HPDE6-E6E7 (cell line): ENCODE measurements around the gene CTAG2.
"Not testable (repeated sequence)": the region's sequence is repeated elsewhere in the genome, so short reads cannot be mapped to it uniquely, and the experiment has no call there.

Experiments used
- DNase-seq: peaks from one replicate; pipeline ENCODE4 v3.0.0; 2011; ENCODE audit warnings: missing footprints; ENCODE audit errors: extremely low spot score

CTAG2 gene

GRCh38 chrX:154648931-154649330, 4.4 kb downstream of the CTAG2 start:
- DNase-seq, result no peak

- DNase-seq, result not testable (repeated sequence)
These were observed 7.5 kb downstream of the CTAG2 start for GRCh38 chrX:154645745-154646378.

DNA sequence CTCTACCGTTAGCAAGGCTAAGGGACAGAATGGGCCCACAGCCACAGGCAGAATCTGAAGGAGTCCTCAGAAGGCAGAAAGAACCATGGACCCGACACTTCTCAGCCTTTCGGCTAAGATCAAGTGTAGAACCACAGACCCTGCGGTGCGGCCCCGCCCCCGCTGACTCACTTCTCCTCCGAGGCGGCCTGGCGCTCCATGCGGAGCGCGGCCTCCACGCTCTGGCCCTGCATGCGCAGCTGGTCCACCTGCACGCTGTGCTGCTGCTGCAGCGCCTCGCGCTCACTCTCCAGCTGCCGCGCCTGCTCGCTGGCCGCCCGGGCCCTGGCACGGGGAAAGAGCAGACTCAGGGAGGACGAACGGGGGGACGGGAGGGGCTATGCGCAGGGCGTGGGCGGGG, 9.7 kb downstream of the CTAG2 start:
- DNase-seq, result not testable (repeated sequence)

GRCh38 chrX:154641740-154642139, 11.6 kb downstream of the CTAG2 start:
- not testable (repeated sequence) for DNase-seq

DNA sequence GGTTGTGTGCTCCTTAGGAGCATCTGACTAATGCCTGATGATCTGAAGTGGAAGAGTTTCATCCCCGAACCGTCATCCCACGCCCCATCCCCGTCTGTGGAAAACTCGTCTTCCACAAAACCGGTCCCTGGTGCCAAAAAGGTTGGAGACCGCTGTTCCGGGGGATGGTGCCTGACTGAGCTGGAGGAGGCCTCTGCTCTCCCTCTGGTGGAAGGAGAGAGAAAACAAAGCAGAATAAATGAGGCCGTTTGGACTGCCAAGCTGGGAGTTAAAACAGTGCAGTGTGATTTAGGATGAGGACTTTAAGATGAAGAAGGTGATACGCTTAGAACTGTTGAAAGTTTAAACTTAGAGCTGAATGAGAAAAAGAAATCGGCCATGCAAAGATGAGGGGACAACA, 19.7 kb downstream of the CTAG2 start:
- DNase-seq, result not testable (repeated sequence)

DNA sequence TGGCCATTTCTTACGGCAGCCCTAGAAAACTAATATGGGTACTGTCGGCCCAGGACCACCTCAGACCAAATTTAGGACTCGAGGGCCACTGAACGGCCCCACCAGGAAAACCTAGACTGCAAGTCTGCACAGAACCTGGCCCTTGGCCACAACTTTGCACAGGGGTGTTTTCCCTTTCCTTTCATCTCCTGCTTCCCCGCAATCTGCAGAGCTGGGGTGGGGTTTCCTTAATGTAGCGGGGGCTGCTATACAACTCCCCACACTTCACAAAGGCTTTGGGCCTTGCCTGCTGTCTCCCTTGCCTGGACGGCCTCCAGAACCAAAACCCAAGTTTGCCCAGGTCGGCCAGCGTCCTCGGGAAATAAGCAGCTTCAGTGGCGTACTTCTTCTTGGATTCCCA, 22.4 kb downstream of the CTAG2 start:
- not testable (repeated sequence) for DNase-seq

GRCh38 chrX:154628960-154629359, 24.4 kb downstream of the CTAG2 start:
- DNase-seq, result not testable (repeated sequence)

DNA sequence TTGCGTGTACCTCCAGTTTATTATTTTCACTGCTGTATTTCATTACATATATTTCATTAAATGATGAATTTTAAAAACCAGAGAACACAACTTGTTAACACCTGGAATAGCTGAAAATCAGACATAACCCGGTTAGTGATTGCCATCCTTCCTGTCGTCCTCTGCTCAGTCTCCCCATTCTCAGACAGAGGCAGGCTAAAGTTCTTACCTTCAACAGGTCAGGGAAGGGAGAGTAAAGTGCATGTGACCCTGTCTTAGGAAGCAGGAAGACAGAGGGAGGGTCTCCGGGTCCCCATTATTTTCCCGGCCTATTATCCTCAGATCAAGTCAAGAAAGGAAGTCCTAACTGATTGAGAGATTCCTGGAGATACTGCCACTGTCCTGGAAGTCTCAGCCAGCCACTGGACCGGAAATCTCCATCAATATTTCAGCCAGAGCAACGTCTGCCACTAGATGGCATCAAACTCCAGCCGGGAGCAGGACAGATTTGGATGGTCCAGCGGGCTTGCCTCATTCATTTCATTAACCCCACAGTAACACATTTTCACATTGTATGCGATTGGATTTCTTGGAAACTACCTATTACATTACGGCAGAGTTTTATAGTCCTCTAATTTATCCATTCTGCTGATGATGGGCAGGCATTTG, 32.5 kb downstream of the CTAG2 start:
- DNase-seq, result not testable (repeated sequence)

DNA sequence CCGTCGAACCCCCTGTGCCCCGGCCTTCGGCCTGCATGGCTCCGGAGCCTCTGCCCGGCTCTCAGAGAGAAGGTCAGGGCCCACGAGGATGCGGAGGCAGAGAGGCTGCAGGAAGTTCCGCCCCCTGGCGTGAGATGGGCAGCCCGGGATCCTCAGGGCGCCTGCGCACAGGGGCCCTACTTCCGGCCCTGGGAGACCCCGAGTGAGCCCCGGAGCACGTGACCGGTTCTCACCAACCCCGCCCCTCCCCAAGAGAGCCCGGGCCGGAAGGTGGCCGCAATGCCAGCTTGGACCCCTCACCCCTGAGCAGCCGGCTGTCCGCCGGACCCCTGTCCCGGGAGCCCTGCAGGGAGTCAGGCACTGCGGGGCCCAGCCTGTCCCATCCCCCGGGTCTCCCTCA, 34.2 kb downstream of the CTAG2 start, which contains the start of gene CTAG1B:
TSS of gene CTAG1B (minus strand) at position 101 of the 400 bp plus-strand sequence. CDS start at position 37, 64 bp downstream.
- DNase-seq, result not testable (repeated sequence)

DNA sequence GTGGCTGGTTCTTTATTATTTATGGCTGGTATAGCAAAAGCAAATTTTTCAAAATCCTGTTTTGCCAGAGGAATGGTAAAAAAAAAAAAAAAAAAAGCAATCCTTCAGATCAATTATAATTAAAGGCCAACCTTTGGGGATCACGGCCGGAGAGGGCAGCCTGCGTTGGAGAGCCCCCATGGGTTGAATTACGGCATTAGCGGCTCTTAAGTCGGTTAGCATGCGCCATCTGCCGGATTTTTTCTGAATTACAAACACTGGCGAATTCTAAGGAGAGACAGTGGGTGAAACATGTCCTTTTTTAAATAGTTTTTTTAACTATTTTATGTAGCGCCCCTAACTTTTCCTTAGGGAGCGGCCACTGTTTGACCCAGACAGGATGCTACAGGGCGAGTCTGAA, 39.8 kb downstream of the CTAG2 start:
- DNase-seq, result not testable (repeated sequence)

- DNase-seq, result not testable (repeated sequence)
These were observed 42.2 kb downstream of the CTAG2 start for GRCh38 chrX:154611146-154611545.

DNA sequence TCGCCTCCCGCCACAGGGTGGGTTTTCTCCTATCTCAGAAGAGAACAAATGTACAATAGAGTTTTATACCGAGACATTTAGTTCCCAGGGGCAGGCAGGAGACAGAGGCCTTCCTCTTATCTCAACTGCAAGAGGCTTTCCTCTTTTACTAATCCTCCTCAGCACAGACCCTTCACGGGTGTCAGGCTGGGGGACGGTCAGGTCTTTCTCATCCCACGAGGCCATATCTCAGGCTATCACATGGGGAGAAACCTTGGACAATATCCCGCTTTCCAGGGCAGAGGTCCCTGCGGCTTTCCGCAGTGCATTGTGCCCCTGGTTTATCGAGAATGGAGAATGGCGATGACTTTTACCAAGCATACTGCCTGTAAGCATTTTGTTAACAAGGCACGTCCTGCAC, 44.6 kb downstream of the CTAG2 start:
- DNase-seq, result not testable (repeated sequence)

DNA sequence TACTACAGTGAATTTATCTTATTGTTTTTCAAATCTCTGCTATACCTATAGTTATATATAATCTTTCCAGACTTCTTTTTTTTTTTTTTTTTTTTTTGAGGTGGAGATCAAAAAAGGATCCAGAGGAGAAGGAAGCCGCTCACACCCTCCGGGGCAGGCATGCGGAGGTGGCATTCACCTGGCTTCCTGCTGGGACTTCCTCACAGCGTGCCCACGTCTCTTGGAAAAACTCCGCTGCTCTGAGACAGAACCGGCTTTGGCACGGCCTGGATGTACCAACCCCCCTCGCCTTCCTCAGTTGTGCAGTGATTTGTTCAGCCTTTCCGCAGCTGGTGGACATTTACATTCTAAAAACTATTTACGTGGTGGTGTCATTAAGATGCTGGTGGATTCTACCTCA, 45.4 kb downstream of the CTAG2 start:
- not testable (repeated sequence) for DNase-seq

DNA sequence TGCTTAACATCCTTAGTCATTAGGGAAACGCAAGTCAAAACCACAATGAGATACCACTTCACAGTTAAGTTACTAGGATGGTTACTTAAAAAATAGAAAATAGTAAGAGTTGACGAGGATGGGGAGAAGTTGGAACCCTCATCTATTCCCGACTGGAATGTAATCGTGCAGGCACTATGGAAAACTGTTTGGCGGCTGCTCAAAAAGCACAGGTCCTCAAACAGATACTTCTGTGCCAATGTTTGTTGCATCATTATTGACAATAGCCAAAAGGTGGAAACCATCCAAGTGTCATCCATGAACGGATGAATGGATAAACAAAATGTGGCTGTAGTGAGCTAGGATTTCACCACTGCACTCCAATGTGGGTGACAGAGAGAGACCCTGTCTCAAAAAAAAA, 46.0 kb downstream of the CTAG2 start:
- no peak for DNase-seq

DNA sequence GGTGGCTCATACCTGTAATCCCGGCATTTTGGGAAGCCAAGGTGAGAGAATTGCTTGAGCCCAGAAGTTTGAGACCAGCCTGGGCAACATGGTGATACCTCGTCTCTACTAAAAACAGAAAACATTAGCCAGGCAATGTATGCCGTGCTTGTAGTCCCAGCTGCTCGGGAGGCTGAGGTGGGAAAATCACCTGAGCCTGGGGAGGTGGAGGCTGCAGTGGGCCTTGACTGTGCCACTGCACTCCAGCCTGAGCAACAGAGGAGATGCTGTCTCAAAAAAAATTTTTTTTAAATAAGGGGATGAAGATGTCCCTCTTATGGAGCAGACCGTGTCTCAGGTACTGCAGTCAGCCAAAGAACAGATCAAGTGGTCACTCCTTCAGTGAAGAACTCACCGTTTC, 47.8 kb downstream of the CTAG2 start:
- no peak for DNase-seq

- peak; percentile 74 for DNase-seq
These were observed 49.6 kb downstream of the CTAG2 start for GRCh38 chrX:154603438-154604430.

GRCh38 chrX:154602766-154603437, 50.5 kb downstream of the CTAG2 start:
- DNase-seq, result no peak

- no peak for DNase-seq
These were observed 51.2 kb downstream of the CTAG2 start for GRCh38 chrX:154602226-154602625.
